HepG2 (cell line): ENCODE results near the gene OTOP3. TPM values are rescaled to one million over a fixed set of nuclear protein-coding genes. Genes with fewer than 3 reads are reported as not detected.
A peak's percentile ranks its signal among the peaks of the same experiment; 100 is the strongest.

ENCODE experiments used
- ATAC-seq: fragments of 200-7000 bp; cut with Tn5 transposase; 3 replicates; pipeline ENCODE4 v1.9.1; 2020; ENCODE audit warnings: mild to moderate bottlenecking, moderate library complexity
- BruUV-seq: library from RNA; stranded (reverse); fragments of 400-500 nt; replicated peaks from 2 replicates; lab custom pipeline; 2021; lab: Mats Ljungman, UMichigan
- CTCF ChIA-PET: fragments of 300-600 bp; formaldehyde crosslinking; extraction: SDS; loops from one replicate; lab custom pipeline; 2021; ENCODE audit warnings: low total read pairs, inconsistent platforms, low intra/inter-chr PET ratio; lab: Yijun Ruan, JAX
- POLR2A ChIA-PET: fragments of 350-600 bp; sonication (Branson Sonifier 250); formaldehyde crosslinking; loops from one replicate; lab custom pipeline; 2020; ENCODE audit warnings: antibody characterized with exemption, inconsistent platforms; lab: Yijun Ruan, JAX
- DNase-seq: peaks from one replicate; pipeline ENCODE4 v3.0.0-alpha.2; 2015; ENCODE audit warnings: low spot score
- FAIRE-seq: peaks from 3 replicates; lab custom pipeline; 2011; peaks lifted over from hg19 to GRCh38; lab: Jason Lieb, UNC
- H2AFZ ChIP-seq: one replicate; pipeline ENCODE4 v1.6.1; 2011; ENCODE audit warnings: low read length, inconsistent platforms
- H3K27ac ChIP-seq: fragments of 300-600 bp; 3 replicates; pipeline ENCODE4 v1.8.0; 2011; ENCODE audit warnings: mixed run types, mild to moderate bottlenecking, mixed read lengths, low read length, inconsistent platforms; ENCODE audit not compliant: insufficient read depth; ENCODE audit errors: extremely low read length
- H3K27me3 ChIP-seq, 2 experiments: fragments of 200-600 bp in 1 of 2; 2 replicates in 1 of 2; 3 replicates in 1 of 2; pipeline versions ENCODE4 v1.6.0 to v1.8.0; 2011; ENCODE audit warnings: low read length in 2 of 2, mild to moderate bottlenecking in 2 of 2, moderate library complexity in 2 of 2, inconsistent platforms in 1 of 2; ENCODE audit not compliant: insufficient read depth in 2 of 2, control insufficient read depth in 1 of 2
- H3K36me3 ChIP-seq, 2 experiments: fragments of 200-600 bp in 1 of 2; replicated peaks in 1 of 2; 2 replicates in 1 of 2; 3 replicates in 1 of 2; pipeline versions ENCODE4 v1.5.1 to v1.8.0; 2011; ENCODE audit warnings: low read length in 2 of 2, inconsistent platforms in 1 of 2; ENCODE audit not compliant: insufficient read depth in 2 of 2, control insufficient read depth in 1 of 2
- H3K4me1 ChIP-seq: 2 replicates; pipeline ENCODE4 v1.5.1; 2012; ENCODE audit warnings: low read length, inconsistent platforms; ENCODE audit not compliant: insufficient read depth
- H3K4me2 ChIP-seq: 2 replicates; pipeline ENCODE4 v1.6.0; 2011; ENCODE audit warnings: low read depth, low read length, inconsistent platforms
- H3K4me3 ChIP-seq, 3 experiments: fragments of 200-600 bp in 1 of 3; sonication (generic), shearing (Covaris generic) in 1 of 3; replicated peaks in 1 of 3; 2 replicates each; pipeline ENCODE4 v1.5.1; 2011 to 2016; ENCODE audit warnings: low read length in 3 of 3, inconsistent platforms in 2 of 3, low read depth in 2 of 3, mild to moderate bottlenecking in 2 of 3, control low read depth in 1 of 3, mixed read lengths in 1 of 3; ENCODE audit not compliant: insufficient read depth in 1 of 3
- H3K79me2 ChIP-seq: one replicate; pipeline ENCODE4 v1.6.1; 2011; ENCODE audit warnings: low read length, inconsistent platforms; ENCODE audit not compliant: insufficient read depth
- H3K9ac ChIP-seq: 2 replicates; pipeline ENCODE4 v1.6.0; 2011; ENCODE audit warnings: mild to moderate bottlenecking, low read depth, low read length, inconsistent platforms; ENCODE audit not compliant: insufficient read depth
- H3K9me3 ChIP-seq: 2 replicates; pipeline ENCODE4 v1.5.1; 2012; ENCODE audit warnings: mild to moderate bottlenecking, low read length
- H4K20me1 ChIP-seq: 2 replicates; pipeline ENCODE4 v1.6.0; 2011; ENCODE audit warnings: inconsistent platforms, mild to moderate bottlenecking, low read length, moderate library complexity; ENCODE audit not compliant: insufficient read depth
- ATF7 ChIP-seq, 2 experiments: fragments of 450-650 bp in 1 of 2; sonication (generic) in 1 of 2; formaldehyde crosslinking in 1 of 2; IDR thresholded peaks; 2 replicates each; pipeline versions ENCODE4 v1.4.0 to v1.6.1; 2016 to 2020; ENCODE audit warnings: antibody characterized with exemption in 1 of 2, mild to moderate bottlenecking in 1 of 2, missing genetic modification reagents in 1 of 2
- HNF4G ChIP-seq, 2 experiments: sonication (generic) in 1 of 2; formaldehyde crosslinking in 1 of 2; IDR thresholded peaks; 2 replicates each; pipeline versions ENCODE4 v1.4.0 to v1.6.1; 2011 to 2020; ENCODE audit warnings: borderline replicate concordance in 2 of 2, low read depth in 2 of 2, mild to moderate bottlenecking in 2 of 2, low read length in 1 of 2, missing genetic modification reagents in 1 of 2, moderate library complexity in 1 of 2
- MEIS2 ChIP-seq: sonication (generic); formaldehyde crosslinking; IDR thresholded peaks from 2 replicates; pipeline ENCODE4 v1.9.0; 2021; ENCODE audit warnings: mild to moderate bottlenecking, missing genetic modification reagents
- MXI1 ChIP-seq: IDR thresholded peaks from 3 replicates; pipeline ENCODE4 v1.6.1; 2012; ENCODE audit warnings: low read depth, low read length, inconsistent platforms, borderline replicate concordance
- NFATC3 ChIP-seq: sonication (generic); formaldehyde crosslinking; IDR thresholded peaks from 2 replicates; pipeline ENCODE4 v1.5.1; 2020; ENCODE audit warnings: mild to moderate bottlenecking, missing genetic modification reagents
- ZNF253 ChIP-seq: sonication (generic); formaldehyde crosslinking; IDR thresholded peaks from 2 replicates; pipeline ENCODE4 v1.8.0; 2022; ENCODE audit warnings: mild to moderate bottlenecking, missing genetic modification reagents, borderline replicate concordance
- ZNF598 ChIP-seq: sonication (generic); formaldehyde crosslinking; IDR thresholded peaks from 2 replicates; pipeline ENCODE4 v1.5.1; 2020; ENCODE audit warnings: mild to moderate bottlenecking, missing genetic modification reagents, borderline replicate concordance
- ZNF883 ChIP-seq: sonication (generic); formaldehyde crosslinking; IDR thresholded peaks from 2 replicates; pipeline ENCODE4 v1.5.1; 2020; ENCODE audit warnings: mild to moderate bottlenecking, missing genetic modification reagents; ENCODE audit errors: not compliant biosample characterization
- WGBS: methylation state at CpG from one replicate; pipeline ENCODE4 v1.1.6; 2017; ENCODE audit warnings: low lambda C conversion rate; 5-methylcytosine and 5-hydroxymethylcytosine counted together
- in situ Hi-C: cut with HindIII; loops from 2 replicates; pipeline ENCODE4 v1.10.0; 2017; ENCODE audit warnings: low pct_unique_long_range_greater_than_20kb; ENCODE audit not compliant: extremely low pct_ligation_motif_present
- intact Hi-C: fragments of 100-400 bp; cut with micrococcal nuclease; formaldehyde crosslinking; loops from one replicate; pipeline ENCODE4 v1.10.0; 2022; ENCODE audit not compliant: unreplicated experiment
- polyA plus RNA-seq, 8 experiments: library from polyadenylated mRNA; depleted of rRNA in 3 of 8; stranded (reverse) in 7 of 8; unstranded in 1 of 8; fragments of >200 nt; fragmentation: Illumina TruSeq in 4 of 8; extraction: Trizol in 4 of 8; gene quantifications; 2 replicates each; pipeline versions ENCODE4 v1.2.1 to v1.2.3, GENCODE V29; 2011 to 2016; ENCODE audit warnings: low read depth in 4 of 8, missing spikeins in 1 of 8, mixed read lengths in 1 of 8; ENCODE audit not compliant: insufficient read depth in 1 of 8
- total RNA-seq, 5 experiments: library from RNA; depleted of rRNA; stranded (reverse); fragments of >200 nt; fragmentation: Illumina TruSeq; extraction: Trizol; gene quantifications; 2 replicates each; pipeline ENCODE4 v1.2.3, GENCODE V29; 2016; ENCODE audit warnings: low read depth in 1 of 5

The OTOP3 gene
- total and polyA plus RNA-seq, 2 of the 13 experiments (the other 11 are each of a cell fraction or from before 2014, with no cell fraction given) = not detected

DNA sequence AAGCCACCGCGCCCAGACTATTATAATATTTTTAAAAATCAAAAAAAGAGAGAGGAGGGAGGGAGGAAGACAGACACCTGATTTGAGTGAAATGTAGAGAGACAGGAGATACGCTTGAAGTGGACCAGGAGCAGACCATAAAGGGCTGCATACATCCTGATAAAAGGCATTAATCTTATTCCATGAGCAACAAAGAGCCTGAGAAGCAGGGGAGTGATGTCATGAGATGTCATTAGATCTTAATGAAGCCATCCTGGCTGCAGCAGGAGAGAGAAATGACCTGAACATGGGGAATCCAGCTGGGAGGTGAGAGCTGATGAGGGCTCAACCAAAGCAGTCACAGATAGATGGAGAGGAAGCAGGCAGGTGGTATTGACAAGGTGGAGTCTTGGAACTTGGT, 42.1 kb downstream of the OTOP3 start:
- Histone ChIP-seq H3K9ac (no peak overlapping the region), H3K79me2 (no peaks in the 10 kb centered on the region), H3K9me3 (no peaks in the 10 kb centered on the region), H3K4me1 (peaks cover 38% of the 10 kb centered on the region), H4K20me1 (no peaks in the 10 kb centered on the region), H3K4me2 (no peak overlapping the region)
- no TSS peak for BruUV-seq
- CTCF ChIA-PET = no interaction called here
- in situ Hi-C loops = no loop called here
- no peak for FAIRE-seq
- 0 out of 2 replicates have a peak, but pooled peaks have one; percentile 31 for TF ChIP-seq ATF7 (IDR thresholded peaks at IDR 0.05)
- TF ChIP-seq ATF7 (CRISPR knock-in tag; IDR thresholded peaks at IDR 0.05) = no peak
- TF ChIP-seq ZNF883 (CRISPR knock-in tag) = no peak
- TF ChIP-seq, all 625 proteins: peak for 1
- H3K4me3 ChIP-seq = no peak overlapping the region
- DNase-seq (no peak), ATAC-seq (no peak)
- intact Hi-C loops = no loop called here
- WGBS = 41% methylated on average over 3 of the region's 3 CpGs
- peaks cover 2 to 45% of the 10 kb centered on the region in 2 experiments; a peak in 4 of 5 replicates for H3K27me3 ChIP-seq
- H3K27ac ChIP-seq = no peak overlapping the region
- POLR2A ChIA-PET = interaction anchor here (0.6 kb wide), 1 partner anchor 32 kb away, joined by 3 read pairs; no protein-coding TSS in a partner anchor
- no peak overlapping the region for H2AFZ ChIP-seq
- no peaks in the 10 kb centered on the region for H3K36me3 ChIP-seq

DNA sequence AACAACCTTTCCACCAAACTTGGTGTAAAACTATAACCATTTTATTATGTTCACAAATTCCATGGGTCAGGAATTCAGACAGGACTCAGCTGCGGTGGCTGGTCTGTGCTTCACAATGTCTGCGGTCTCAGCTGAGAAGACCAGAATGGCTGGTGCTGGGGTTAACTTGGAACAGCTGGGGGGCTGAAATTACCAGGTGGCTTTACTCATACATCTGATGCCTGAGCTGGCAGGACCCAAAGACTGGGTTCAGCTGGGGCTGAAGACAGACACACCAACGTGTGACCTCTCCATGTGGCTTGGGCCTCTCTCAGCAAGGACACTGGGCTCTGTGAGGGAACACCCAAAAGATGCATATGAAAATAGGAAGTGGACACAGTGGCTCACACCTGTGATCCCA, 42.5 kb downstream of the OTOP3 start:
- no peak for FAIRE-seq

More for the DNA sequence above, 42.5 kb downstream of the OTOP3 start:
- ChIA-PET CTCF (no interaction called here), POLR2A (interaction anchor here (0.9 kb wide), 1 partner anchor 9 kb away, joined by 3 read pairs; the partner anchor contains the start of gene CDR2L)
- in situ Hi-C loops (no loop called here), intact Hi-C loops (no loop called here)
- DNase-seq = no peak
- H2AFZ ChIP-seq = no peak overlapping the region
- no peaks in the 10 kb centered on the region for H3K79me2 ChIP-seq
- no peak overlapping the region for H3K27ac ChIP-seq
- no peaks in the 10 kb centered on the region for H4K20me1 ChIP-seq
- BruUV-seq = no TSS peak
- TF ChIP-seq ZNF253 = no peak
- no peak for TF ChIP-seq ZNF598 (CRISPR knock-in tag)
- TF ChIP-seq NFATC3 (CRISPR knock-in tag) = no peak
- TF ChIP-seq MEIS2 (CRISPR knock-in tag) = no peak
- no peak for TF ChIP-seq MXI1
- no peak for TF ChIP-seq HNF4G (IDR thresholded peaks at IDR 0.05; ENCODE audit: borderline replicate concordance, low read depth, low read length)
- TF ChIP-seq HNF4G (CRISPR knock-in tag; IDR thresholded peaks at IDR 0.05; ENCODE audit: borderline replicate concordance, low read depth) = no peak
- TF ChIP-seq, all 625 proteins: peak for 0
- H3K27me3 ChIP-seq = peaks cover 2 to 40% of the 10 kb centered on the region in 2 experiments; a peak in 4 of 5 replicates
- H3K36me3 ChIP-seq = no peaks in the 10 kb centered on the region
- WGBS = 3% methylated on average over 3 of the region's 3 CpGs
- no peak overlapping the region for H3K9ac ChIP-seq
- ATAC-seq = no peak
- H3K4me1 ChIP-seq = peaks cover 38% of the 10 kb centered on the region
- H3K9me3 ChIP-seq = no peaks in the 10 kb centered on the region
- no peak overlapping the region for H3K4me3 ChIP-seq
- H3K4me2 ChIP-seq = no peak overlapping the region
